Liver (tissue), 9 donors: ENCODE results near the gene COL8A1. TPM values are rescaled to one million over a fixed set of nuclear protein-coding genes. Genes with fewer than 3 reads are reported as not detected.

Source experiments
- DNase-seq: peaks from one replicate; pipeline ENCODE4 v3.0.0-alpha.2; 2017; ENCODE audit warnings: low spot score
- H3K27ac ChIP-seq, 2 donors: one replicate each; pipeline ENCODE4 v1.7.0; 2013; ENCODE audit warnings: inconsistent platforms in 2 of 2, low read length in 2 of 2, control low read depth in 1 of 2, low read depth in 1 of 2, mild to moderate bottlenecking in 1 of 2
- H3K27me3 ChIP-seq, 4 donors: one replicate each; pipeline versions ENCODE4 v1.6.1 to v1.7.0; 2013; ENCODE audit warnings: low read length in 3 of 4, inconsistent platforms in 1 of 4, mild to moderate bottlenecking in 1 of 4, moderate library complexity in 1 of 4; ENCODE audit not compliant: control insufficient read depth in 4 of 4, insufficient read depth in 4 of 4
- H3K36me3 ChIP-seq, 4 donors: one replicate each; pipeline versions ENCODE4 v1.6.1 to v1.7.0; 2013; ENCODE audit warnings: low read length in 3 of 4, mild to moderate bottlenecking in 3 of 4, low read depth in 1 of 4, moderate library complexity in 1 of 4; ENCODE audit not compliant: control insufficient read depth in 4 of 4, insufficient read depth in 3 of 4
- H3K4me1 ChIP-seq, 4 donors: one replicate each; pipeline versions ENCODE4 v1.6.1 to v1.7.0; 2013; ENCODE audit warnings: low read length in 3 of 4, mild to moderate bottlenecking in 3 of 4, moderate library complexity in 1 of 4; ENCODE audit not compliant: control insufficient read depth in 4 of 4, insufficient read depth in 4 of 4
- H3K4me3 ChIP-seq, 3 donors: one replicate each; pipeline versions ENCODE4 v1.6.1 to v1.7.0; 2013; ENCODE audit warnings: low read length in 3 of 3, control low read depth in 1 of 3, low read depth in 1 of 3, mild to moderate bottlenecking in 1 of 3
- H3K9ac ChIP-seq, 2 donors: one replicate each; pipeline ENCODE4 v1.7.0; 2013; ENCODE audit warnings: low read length in 2 of 2, mild to moderate bottlenecking in 2 of 2, moderate library complexity in 2 of 2, control low read depth in 1 of 2, low read depth in 1 of 2
- H3K9me3 ChIP-seq, 4 donors: one replicate each; pipeline versions ENCODE4 v1.6.1 to v1.7.0; 2013; ENCODE audit warnings: low read length in 3 of 4; ENCODE audit not compliant: control insufficient read depth in 4 of 4
- EGR1 ChIP-seq, 2 donors: IDR thresholded peaks; 2 replicates each; pipeline ENCODE4 v1.6.1; 2016 to 2018; ENCODE audit warnings: antibody characterized with exemption in 2 of 2, low read depth in 2 of 2
- GABPA ChIP-seq, 2 donors: IDR thresholded peaks in 1 of 2; conservative IDR thresholded peaks in 1 of 2; 2 replicates each; pipeline ENCODE4 v1.6.1; 2016; ENCODE audit warnings: antibody characterized with exemption in 2 of 2, mild to moderate bottlenecking in 1 of 2, moderate library complexity in 1 of 2
- HNF4A ChIP-seq, 2 donors: conservative IDR thresholded peaks; 2 replicates each; pipeline ENCODE4 v1.6.1; 2016; ENCODE audit warnings: antibody characterized with exemption in 2 of 2, mild to moderate bottlenecking in 2 of 2
- JUND ChIP-seq, 2 donors: IDR thresholded peaks; 2 replicates each; pipeline ENCODE4 v1.6.1; 2016; ENCODE audit warnings: antibody characterized with exemption in 2 of 2
- NR2F2 ChIP-seq: IDR thresholded peaks from 2 replicates; pipeline ENCODE4 v1.6.1; 2016; ENCODE audit warnings: antibody characterized with exemption
- RAD21 ChIP-seq, 2 donors: IDR thresholded peaks; 2 replicates each; pipeline ENCODE4 v1.6.1; 2016; ENCODE audit warnings: antibody characterized with exemption in 2 of 2, mild to moderate bottlenecking in 2 of 2
- SP1 ChIP-seq: IDR thresholded peaks from 2 replicates; pipeline ENCODE4 v1.6.1; 2018; ENCODE audit warnings: antibody characterized with exemption, mild to moderate bottlenecking
- YY1 ChIP-seq: IDR thresholded peaks from 2 replicates; pipeline ENCODE4 v1.6.1; 2016; ENCODE audit warnings: antibody characterized with exemption, mild to moderate bottlenecking
- WGBS: extraction: QIAGEN DNeasy Blood & Tissue Kit; methylation state at CpG from one replicate; pipeline ENCODE4 v1.1.7; 2013; 5-methylcytosine and 5-hydroxymethylcytosine counted together
- polyA plus RNA-seq, 2 donors: library from polyadenylated mRNA; stranded (reverse) in 1 of 2; unstranded in 1 of 2; fragments of 200-250 nt in 1 of 2; fragments of >200 nt in 1 of 2; fragmentation: Nextera tagmentation in 1 of 2; extraction: Ambion mirVana in 1 of 2; gene quantifications; one replicate each; pipeline versions ENCODE4 v1.2.1 to v1.2.3, GENCODE V29; 2013 to 2015
- total RNA-seq, 2 donors: library from RNA; depleted of rRNA; stranded (reverse); fragments of >200 nt; gene quantifications; one replicate each; pipeline ENCODE4 v1.2.3, GENCODE V29; 2014
- TF ChIP-seq, protein P1 (sequence below): fragments of 150-350 bp; IDR thresholded peaks from 2 replicates; pipeline ENCODE4 v1.5.1; 2017; ENCODE audit warnings: improper control_type of control experiment, low read depth, low read length; ENCODE audit not compliant: missing input control
- TF ChIP-seq, protein P2 (sequence below): IDR thresholded peaks from 2 replicates; pipeline ENCODE4 v1.6.1; 2016; ENCODE audit warnings: antibody characterized with exemption
- donor health status: healthy.
- donor health status: healthy.
- donor health status: healthy.
- donor health status: healthy.
- donor health status: healthy.

Gene COL8A1
- total and polyA plus RNA-seq, 4 donors, result 0.14 to 2.2 (median 1.0) TPM

DNA sequence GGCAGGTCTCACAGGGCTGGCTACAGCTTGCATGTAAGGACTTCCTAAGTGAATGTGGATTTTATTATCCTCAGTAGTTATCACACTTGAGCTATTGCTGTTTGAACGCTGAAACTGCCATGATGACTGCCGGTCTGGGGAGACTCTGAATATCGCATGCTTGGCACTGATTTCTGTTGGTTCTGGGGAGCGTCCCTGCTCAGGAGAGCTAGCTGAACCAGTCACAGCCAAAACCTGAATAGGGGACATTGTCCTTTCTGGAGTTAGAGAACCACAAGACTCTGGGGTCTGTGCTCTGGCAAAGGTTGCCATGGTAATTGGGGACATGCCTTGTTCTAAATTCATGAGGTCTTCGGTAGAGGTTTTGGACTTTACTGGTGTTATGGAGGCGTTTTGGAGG is 210.0 kb downstream of the COL8A1 start:
- WGBS, result 93% methylated on average over 6 of the region's 6 CpGs
- TF ChIP-seq SP1 (no peak), EGR1 (IDR thresholded peaks at IDR 0.05; ENCODE audit: low read depth in 2 of 2) (no peak), JUND (IDR thresholded peaks at IDR 0.05) (no peak), RAD21 (IDR thresholded peaks at IDR 0.05) (no peak), HNF4A (conservative IDR thresholded peaks at IDR 0.05) (no peak), GABPA (IDR thresholded peaks at IDR 0.05 in 1 of 2, conservative IDR thresholded peaks at IDR 0.05 in 1 of 2) (no peak), YY1 (no peak), NR2F2 (no peak)
- TF ChIP-seq, protein P1, sequence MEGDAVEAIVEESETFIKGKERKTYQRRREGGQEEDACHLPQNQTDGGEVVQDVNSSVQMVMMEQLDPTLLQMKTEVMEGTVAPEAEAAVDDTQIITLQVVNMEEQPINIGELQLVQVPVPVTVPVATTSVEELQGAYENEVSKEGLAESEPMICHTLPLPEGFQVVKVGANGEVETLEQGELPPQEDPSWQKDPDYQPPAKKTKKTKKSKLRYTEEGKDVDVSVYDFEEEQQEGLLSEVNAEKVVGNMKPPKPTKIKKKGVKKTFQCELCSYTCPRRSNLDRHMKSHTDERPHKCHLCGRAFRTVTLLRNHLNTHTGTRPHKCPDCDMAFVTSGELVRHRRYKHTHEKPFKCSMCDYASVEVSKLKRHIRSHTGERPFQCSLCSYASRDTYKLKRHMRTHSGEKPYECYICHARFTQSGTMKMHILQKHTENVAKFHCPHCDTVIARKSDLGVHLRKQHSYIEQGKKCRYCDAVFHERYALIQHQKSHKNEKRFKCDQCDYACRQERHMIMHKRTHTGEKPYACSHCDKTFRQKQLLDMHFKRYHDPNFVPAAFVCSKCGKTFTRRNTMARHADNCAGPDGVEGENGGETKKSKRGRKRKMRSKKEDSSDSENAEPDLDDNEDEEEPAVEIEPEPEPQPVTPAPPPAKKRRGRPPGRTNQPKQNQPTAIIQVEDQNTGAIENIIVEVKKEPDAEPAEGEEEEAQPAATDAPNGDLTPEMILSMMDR, result no peak
- TF ChIP-seq, protein P2, sequence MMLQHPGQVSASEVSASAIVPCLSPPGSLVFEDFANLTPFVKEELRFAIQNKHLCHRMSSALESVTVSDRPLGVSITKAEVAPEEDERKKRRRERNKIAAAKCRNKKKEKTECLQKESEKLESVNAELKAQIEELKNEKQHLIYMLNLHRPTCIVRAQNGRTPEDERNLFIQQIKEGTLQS, result no peak
- H3K27ac ChIP-seq, result no peak overlapping the region

More for the DNA sequence above, 210.0 kb downstream of the COL8A1 start:
- Histone ChIP-seq H3K4me3 (no peak overlapping the region), H3K4me1 (peaks cover 3 to 4% (median 4%) of the 10 kb centered on the region in 4 donors), H3K36me3 (no peaks in the 10 kb centered on the region), H3K9ac (no peak overlapping the region), H3K9me3 (no peaks in the 10 kb centered on the region), H3K27me3 (no peaks in the 10 kb centered on the region)
- no peak for DNase-seq

Other genes starting within 250 kb of the COL8A1 start
- 1 to 10 TPM; 3.8 to 5.3 TPM for gene CMSS1, start 179.3 kb downstream of the COL8A1 start, total RNA-seq
- 10 to 100 TPM in 1 of 2 donors, 1 to 10 TPM in 1; 9.7 to 19.5 TPM for gene CMSS1, start 179.3 kb downstream of the COL8A1 start, polyA plus RNA-seq